Caco-2 (cell line): ENCODE results near the gene QRFP. TPM values are rescaled to one million over a fixed set of nuclear protein-coding genes. Genes with fewer than 3 reads are reported as not detected.

Experiments
- BruUV-seq: library from RNA; stranded (reverse); fragments of 400-500 nt; replicated peaks from 2 replicates; lab custom pipeline; 2021; lab: Mats Ljungman, UMichigan
- CTCF ChIA-PET: fragments of 300-600 bp; sonication (Branson Sonifier 250); formaldehyde crosslinking; loops from one replicate; lab custom pipeline; 2022; ENCODE audit warnings: antibody characterized with exemption; lab: Charles Lee
- POLR2A ChIA-PET: fragments of 300-600 bp; sonication (Branson Sonifier 250); formaldehyde crosslinking; loops from one replicate; lab custom pipeline; 2022; ENCODE audit warnings: antibody characterized with exemption; lab: Charles Lee
- DNase-seq, 2 experiments: peaks; one replicate each; pipeline versions ENCODE4 v3.0.0 to v3.0.0-alpha.2; 2020 to 2022
- H3K27me3 ChIP-seq: replicated peaks from 2 replicates; pipeline ENCODE4 v1.6.0; 2011; ENCODE audit warnings: low read length; ENCODE audit not compliant: control insufficient read depth, insufficient read depth
- H3K36me3 ChIP-seq: 2 replicates; pipeline ENCODE4 v1.5.1; 2011; ENCODE audit warnings: low read length; ENCODE audit not compliant: control insufficient read depth, insufficient read depth
- H3K4me1 ChIP-seq: fragments of 250-450 bp; sonication (Bioruptor Pico); 2 replicates; pipeline ENCODE4 v1.5.1; 2020; ENCODE audit warnings: mild to moderate bottlenecking
- H3K4me3 ChIP-seq: 2 replicates; pipeline ENCODE4 v1.5.1; 2011; ENCODE audit warnings: low read depth, mild to moderate bottlenecking, control low read depth, low read length
- H3K9me3 ChIP-seq: fragments of 250-450 bp; sonication (Bioruptor Pico); 2 replicates; pipeline ENCODE4 v1.5.1; 2020; ENCODE audit warnings: mild to moderate bottlenecking, moderate library complexity
- H3K27ac Mint-ChIP-seq: one replicate; pipeline ENCODE4 v1.8.0; 2022; ENCODE audit warnings: mixed read lengths; ENCODE audit not compliant: unreplicated experiment
- H3K27me3 Mint-ChIP-seq: one replicate; pipeline ENCODE4 v1.8.0; 2022; ENCODE audit warnings: mixed read lengths; ENCODE audit not compliant: insufficient read depth, unreplicated experiment
- H3K36me3 Mint-ChIP-seq: one replicate; pipeline ENCODE4 v1.8.0; 2022; ENCODE audit warnings: mild to moderate bottlenecking, mixed read lengths; ENCODE audit not compliant: insufficient read depth, unreplicated experiment
- H3K4me1 Mint-ChIP-seq: one replicate; pipeline ENCODE4 v1.8.0; 2022; ENCODE audit warnings: low read depth, mixed read lengths; ENCODE audit not compliant: unreplicated experiment
- H3K4me3 Mint-ChIP-seq: one replicate; pipeline ENCODE4 v1.8.0; 2022; ENCODE audit warnings: mild to moderate bottlenecking, moderate library complexity, mixed read lengths; ENCODE audit not compliant: unreplicated experiment
- H3K9me3 Mint-ChIP-seq: one replicate; pipeline ENCODE4 v1.8.0; 2022; ENCODE audit warnings: mixed read lengths; ENCODE audit not compliant: unreplicated experiment
- intact Hi-C: fragments of 100-400 bp; cut with micrococcal nuclease; formaldehyde crosslinking; loops from one replicate; pipeline ENCODE4 v1.10.0; 2022; ENCODE audit not compliant: unreplicated experiment
- total RNA-seq: library from RNA; stranded (reverse); gene quantifications from 2 replicates; pipeline ENCODE4 v1.2.3, GENCODE V29; 2022
- TF ChIP-seq, protein P1 (sequence below), 2 experiments: fragments of 200-600 bp in 1 of 2; IDR thresholded peaks; 1 replicate in 1 of 2; 2 replicates in 1 of 2; pipeline versions ENCODE4 v1.5.1 to v1.8.0; 2011 to 2022; ENCODE audit warnings: antibody characterized with exemption in 1 of 2, control low read depth in 1 of 2, inconsistent platforms in 1 of 2, low read depth in 1 of 2, low read length in 1 of 2, mild to moderate bottlenecking in 1 of 2, moderate library complexity in 1 of 2; ENCODE audit not compliant: insufficient read depth in 1 of 2, severe bottlenecking in 1 of 2, unreplicated experiment in 1 of 2

QRFP gene
- total RNA-seq, 1 experiment from 2014 or later = not detected

DNA sequence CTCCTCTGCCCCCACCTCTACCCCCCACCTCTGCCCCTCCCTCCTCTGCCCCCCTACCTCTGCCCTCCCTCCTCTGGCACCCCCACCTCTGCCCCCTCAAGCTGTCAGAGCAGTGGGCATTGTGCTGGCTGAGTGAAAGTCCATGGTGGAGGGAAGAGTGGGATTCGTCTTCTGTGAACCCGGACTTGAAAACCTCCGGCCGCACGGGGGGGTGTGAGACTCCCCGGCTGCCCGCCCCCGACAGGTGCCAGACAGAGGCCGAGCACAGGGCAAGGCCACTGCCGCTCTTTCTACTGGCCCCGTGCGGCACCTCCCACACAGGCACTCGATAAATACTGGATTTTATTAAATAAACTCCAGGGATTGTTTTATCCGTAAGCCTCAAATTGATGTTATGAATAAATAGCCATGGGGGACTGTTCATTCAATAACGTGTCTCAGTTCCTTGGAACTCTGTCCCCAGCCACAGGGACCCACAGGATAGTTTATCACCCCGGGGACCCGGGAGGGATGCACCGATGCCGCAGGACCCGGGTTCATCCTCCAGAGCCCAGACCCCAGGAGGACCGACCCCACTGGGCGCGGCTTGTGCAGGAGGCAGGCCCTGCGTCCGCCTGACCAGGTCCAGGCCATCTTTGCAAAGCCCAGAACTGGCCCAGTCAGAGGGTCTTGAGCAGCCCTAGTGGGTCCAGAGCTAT is 2.6 kb upstream of the QRFP start:
- Mint-ChIP-seq H3K4me3 (no peak overlapping the region), H3K27ac (no peak overlapping the region), H3K36me3 (peaks cover 18% of the 10 kb centered on the region), H3K27me3 (peaks cover 5% of the 10 kb centered on the region), H3K9me3 (no peaks in the 10 kb centered on the region), H3K4me1 (no peaks in the 10 kb centered on the region)
- Histone ChIP-seq H3K9me3 (no peaks in the 10 kb centered on the region), H3K36me3 (no peaks in the 10 kb centered on the region), H3K4me1 (no peaks in the 10 kb centered on the region), H3K27me3 (no peaks in the 10 kb centered on the region), H3K4me3 (no peak overlapping the region)
- intact Hi-C loops = no loop called here
- BruUV-seq = no TSS peak
- no peak for DNase-seq
- TF ChIP-seq, protein P1, sequence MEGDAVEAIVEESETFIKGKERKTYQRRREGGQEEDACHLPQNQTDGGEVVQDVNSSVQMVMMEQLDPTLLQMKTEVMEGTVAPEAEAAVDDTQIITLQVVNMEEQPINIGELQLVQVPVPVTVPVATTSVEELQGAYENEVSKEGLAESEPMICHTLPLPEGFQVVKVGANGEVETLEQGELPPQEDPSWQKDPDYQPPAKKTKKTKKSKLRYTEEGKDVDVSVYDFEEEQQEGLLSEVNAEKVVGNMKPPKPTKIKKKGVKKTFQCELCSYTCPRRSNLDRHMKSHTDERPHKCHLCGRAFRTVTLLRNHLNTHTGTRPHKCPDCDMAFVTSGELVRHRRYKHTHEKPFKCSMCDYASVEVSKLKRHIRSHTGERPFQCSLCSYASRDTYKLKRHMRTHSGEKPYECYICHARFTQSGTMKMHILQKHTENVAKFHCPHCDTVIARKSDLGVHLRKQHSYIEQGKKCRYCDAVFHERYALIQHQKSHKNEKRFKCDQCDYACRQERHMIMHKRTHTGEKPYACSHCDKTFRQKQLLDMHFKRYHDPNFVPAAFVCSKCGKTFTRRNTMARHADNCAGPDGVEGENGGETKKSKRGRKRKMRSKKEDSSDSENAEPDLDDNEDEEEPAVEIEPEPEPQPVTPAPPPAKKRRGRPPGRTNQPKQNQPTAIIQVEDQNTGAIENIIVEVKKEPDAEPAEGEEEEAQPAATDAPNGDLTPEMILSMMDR (IDR thresholded peaks at IDR 0.05; ENCODE audit: insufficient read depth in 1 of 2, low read depth in 1 of 2, low read length in 1 of 2, severe bottlenecking in 1 of 2, unreplicated experiment in 1 of 2) = no peak
- ChIA-PET CTCF (interaction anchor here (0.6 kb wide), 1 partner anchor 370 kb away, joined by 3 read pairs; no protein-coding TSS in a partner anchor), POLR2A (no interaction called here)

DNA sequence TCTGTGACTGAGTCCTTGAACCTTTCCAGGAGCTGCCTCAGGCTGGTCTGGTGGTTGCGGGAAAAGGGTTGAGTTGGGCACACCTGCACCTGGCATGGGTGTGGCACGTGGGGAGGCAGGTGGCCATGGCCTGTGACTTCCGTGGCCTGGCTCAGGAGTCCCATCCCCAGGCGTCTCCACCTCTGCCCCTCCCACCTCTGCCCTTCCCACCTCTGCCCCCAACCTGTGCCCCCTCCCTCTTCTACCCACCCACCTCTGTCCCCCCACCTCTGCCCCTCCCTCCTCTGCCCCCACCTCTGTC is 1.9 kb upstream of the QRFP start:
- POLR2A ChIA-PET = no interaction called here
- H3K4me3 Mint-ChIP-seq = no peak overlapping the region
- no TSS peak for BruUV-seq

DNA sequence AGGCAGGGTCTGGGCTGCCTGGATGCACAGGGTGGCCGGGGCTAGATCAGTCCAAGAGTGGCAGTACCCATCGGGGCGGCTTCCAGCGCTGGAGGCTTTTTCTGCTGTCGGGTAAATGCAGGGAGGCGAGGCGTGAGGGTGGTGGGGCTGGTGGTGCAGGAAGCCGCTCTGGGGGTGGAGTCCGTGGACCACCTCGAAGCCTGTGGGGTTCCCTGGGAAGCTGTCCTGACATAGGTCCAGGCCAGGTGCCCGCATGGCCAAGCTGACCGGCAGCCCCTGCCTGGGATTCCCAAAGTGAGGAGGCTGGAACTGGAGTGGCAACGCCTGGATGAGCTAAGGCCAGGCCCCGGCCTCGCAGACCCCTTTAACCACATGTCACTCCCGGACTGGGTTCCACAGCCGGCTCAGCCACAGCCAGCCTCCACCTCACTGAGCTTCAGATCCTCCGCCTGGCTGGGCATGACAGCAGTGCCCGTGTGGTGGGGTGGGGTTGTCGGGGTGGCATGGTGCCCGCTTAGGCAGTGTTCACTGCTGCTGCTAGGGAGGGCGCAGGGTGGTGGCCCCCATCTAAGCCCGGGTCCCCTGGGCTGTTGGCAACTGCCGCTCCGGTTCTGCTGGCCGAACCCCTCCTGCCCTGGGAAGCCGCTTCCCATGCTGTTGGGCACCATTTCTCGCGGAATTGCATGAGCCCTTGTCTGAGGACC is 1.4 kb upstream of the QRFP start:
- Mint-ChIP-seq H3K4me1 (no peaks in the 10 kb centered on the region), H3K4me3 (no peak overlapping the region), H3K9me3 (no peaks in the 10 kb centered on the region), H3K27me3 (peaks cover 5% of the 10 kb centered on the region), H3K27ac (no peak overlapping the region), H3K36me3 (peaks cover 18% of the 10 kb centered on the region)
- Histone ChIP-seq H3K27me3 (no peaks in the 10 kb centered on the region), H3K4me1 (no peaks in the 10 kb centered on the region), H3K9me3 (no peaks in the 10 kb centered on the region), H3K36me3 (no peaks in the 10 kb centered on the region), H3K4me3 (no peak overlapping the region)
- no peak for DNase-seq
- intact Hi-C loops = no loop called here
- BruUV-seq = no TSS peak
- ChIA-PET CTCF (interaction anchor here (1.0 kb wide), 1 partner anchor 97 kb away, joined by 3 read pairs; no protein-coding TSS in a partner anchor), POLR2A (no interaction called here)
- TF ChIP-seq, protein P1 (IDR thresholded peaks at IDR 0.05; ENCODE audit: insufficient read depth in 1 of 2, low read depth in 1 of 2, low read length in 1 of 2, severe bottlenecking in 1 of 2, unreplicated experiment in 1 of 2) = no peak

More for the DNA sequence above, 1.9 kb upstream of the QRFP start:
- no peaks in the 10 kb centered on the region for H3K36me3 ChIP-seq
- H3K4me3 ChIP-seq = no peak overlapping the region
- peaks cover 18% of the 10 kb centered on the region for H3K36me3 Mint-ChIP-seq
- H3K9me3 ChIP-seq = no peaks in the 10 kb centered on the region
- H3K27me3 Mint-ChIP-seq = peaks cover 5% of the 10 kb centered on the region
- no peaks in the 10 kb centered on the region for H3K9me3 Mint-ChIP-seq
- H3K27ac Mint-ChIP-seq = no peak overlapping the region
- CTCF ChIA-PET = no interaction called here
- H3K4me1 Mint-ChIP-seq = no peaks in the 10 kb centered on the region
- TF ChIP-seq, protein P1 (IDR thresholded peaks at IDR 0.05; ENCODE audit: insufficient read depth in 1 of 2, low read depth in 1 of 2, low read length in 1 of 2, severe bottlenecking in 1 of 2, unreplicated experiment in 1 of 2) = no peak
- intact Hi-C loops = no loop called here
- DNase-seq = no peak
- H3K27me3 ChIP-seq = no peaks in the 10 kb centered on the region
- no peaks in the 10 kb centered on the region for H3K4me1 ChIP-seq
